GM13976 (cell line): ENCODE data around the gene MRPL40.

Experiments
- DNase-seq: peaks from one replicate; pipeline ENCODE4 v3.0.0; 2012; ENCODE audit warnings: low spot score
- in situ Hi-C: fragments of 300-500 bp; cut with MboI; formaldehyde crosslinking; loops from one replicate; pipeline ENCODE4 v1.12.0; 2022; ENCODE audit warnings: low sequenced_read_pairs, mixed read lengths, inconsistent platforms; ENCODE audit not compliant: unreplicated experiment
- TF ChIP-seq, protein P1 (sequence below): IDR thresholded peaks from 2 replicates; pipeline ENCODE4 v1.5.1; 2012; ENCODE audit warnings: borderline replicate concordance, mild to moderate bottlenecking; ENCODE audit not compliant: insufficient read depth; ENCODE audit errors: extremely low read depth, missing control alignments, control extremely low read depth

MRPL40 gene

DNA sequence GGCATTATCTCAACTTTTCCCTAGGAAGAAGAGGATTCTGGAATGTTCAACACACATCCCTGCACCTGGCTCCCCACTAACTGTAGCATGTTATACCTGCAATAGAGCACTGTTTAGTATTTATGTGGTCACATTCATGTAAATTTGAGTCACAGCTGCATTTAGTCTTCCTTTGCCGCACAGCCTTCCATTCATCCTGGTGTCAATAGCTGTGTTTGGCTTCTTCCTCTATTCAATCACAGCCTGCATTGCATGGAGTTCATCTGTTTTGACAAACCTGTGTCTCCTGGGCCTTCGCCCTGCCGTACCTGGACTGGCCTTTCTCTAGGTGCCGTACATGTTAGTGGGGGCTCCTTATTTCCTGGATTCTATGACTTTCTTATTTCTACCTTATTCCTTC, 19.2 kb downstream of the MRPL40 start:
- in situ Hi-C loops: no loop called here
- TF ChIP-seq, protein P1, sequence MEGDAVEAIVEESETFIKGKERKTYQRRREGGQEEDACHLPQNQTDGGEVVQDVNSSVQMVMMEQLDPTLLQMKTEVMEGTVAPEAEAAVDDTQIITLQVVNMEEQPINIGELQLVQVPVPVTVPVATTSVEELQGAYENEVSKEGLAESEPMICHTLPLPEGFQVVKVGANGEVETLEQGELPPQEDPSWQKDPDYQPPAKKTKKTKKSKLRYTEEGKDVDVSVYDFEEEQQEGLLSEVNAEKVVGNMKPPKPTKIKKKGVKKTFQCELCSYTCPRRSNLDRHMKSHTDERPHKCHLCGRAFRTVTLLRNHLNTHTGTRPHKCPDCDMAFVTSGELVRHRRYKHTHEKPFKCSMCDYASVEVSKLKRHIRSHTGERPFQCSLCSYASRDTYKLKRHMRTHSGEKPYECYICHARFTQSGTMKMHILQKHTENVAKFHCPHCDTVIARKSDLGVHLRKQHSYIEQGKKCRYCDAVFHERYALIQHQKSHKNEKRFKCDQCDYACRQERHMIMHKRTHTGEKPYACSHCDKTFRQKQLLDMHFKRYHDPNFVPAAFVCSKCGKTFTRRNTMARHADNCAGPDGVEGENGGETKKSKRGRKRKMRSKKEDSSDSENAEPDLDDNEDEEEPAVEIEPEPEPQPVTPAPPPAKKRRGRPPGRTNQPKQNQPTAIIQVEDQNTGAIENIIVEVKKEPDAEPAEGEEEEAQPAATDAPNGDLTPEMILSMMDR: no peak
- no peak for DNase-seq

- TF ChIP-seq, protein P1: no peak
- in situ Hi-C loops: no loop called here
Measured at GRCh38 chr22:19453718-19454117, 21.4 kb downstream of the MRPL40 start.

GRCh38 chr22:19454156-19454555, 21.8 kb downstream of the MRPL40 start:
- in situ Hi-C loops: no loop called here
- DNase-seq: no peak
- TF ChIP-seq, protein P1: no peak

More at GRCh38 chr22:19453718-19454117, 21.4 kb downstream of the MRPL40 start:
- DNase-seq: no peak

DNA sequence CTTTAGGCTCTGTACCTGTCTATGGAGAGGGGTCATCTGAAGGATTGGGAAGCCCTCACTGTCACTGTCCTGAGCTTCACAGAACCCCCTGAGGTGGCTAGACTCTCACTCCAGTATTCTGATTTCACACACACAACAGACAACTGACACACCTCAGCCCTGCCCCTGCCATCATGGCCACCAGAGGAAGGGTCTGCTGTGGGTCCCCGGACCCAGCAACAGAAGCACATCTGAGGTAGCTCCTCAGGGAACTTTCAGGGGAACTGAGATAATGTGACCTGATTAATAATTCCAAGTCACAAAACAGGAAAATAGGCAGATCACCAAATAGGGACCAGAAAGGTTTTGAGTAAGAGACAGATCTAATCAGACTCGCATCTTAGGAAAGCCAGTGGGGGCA, 22.7 kb downstream of the MRPL40 start:
- TF ChIP-seq, protein P1: no peak
- in situ Hi-C loops: no loop called here
- no peak for DNase-seq

- DNase-seq: no peak
- in situ Hi-C loops: no loop called here
- TF ChIP-seq, protein P1: no peak
Measured at GRCh38 chr22:19455585-19456370, 23.4 kb downstream of the MRPL40 start.

DNA sequence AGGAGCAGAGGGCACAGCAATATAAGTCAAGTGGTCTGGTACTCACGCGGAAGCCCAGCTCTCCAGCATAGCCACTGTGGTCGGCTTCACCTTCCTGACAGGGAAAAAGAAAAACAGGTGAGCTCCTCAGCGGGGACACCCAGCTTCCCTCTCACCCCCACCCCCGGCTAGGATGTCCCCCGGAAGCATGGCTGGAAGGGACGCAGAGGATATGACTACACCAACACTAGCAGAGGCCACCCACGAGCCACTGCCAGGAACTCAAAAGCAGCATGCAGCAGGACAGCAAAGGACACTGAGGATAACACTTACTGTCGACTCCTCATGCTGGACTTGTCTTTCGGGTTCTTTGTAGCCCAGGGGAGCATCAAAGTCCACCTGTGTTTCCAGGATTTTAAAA, 24.2 kb downstream of the MRPL40 start:
- in situ Hi-C loops: no loop called here
- no peak for DNase-seq
- TF ChIP-seq, protein P1: no peak
